Measurements from ENCODE around the gene F10.
"Not testable (repeated sequence)": the region's sequence is repeated elsewhere in the genome, so short reads cannot be mapped to it uniquely, and the experiment has no call there.

Gene F10

DNA sequence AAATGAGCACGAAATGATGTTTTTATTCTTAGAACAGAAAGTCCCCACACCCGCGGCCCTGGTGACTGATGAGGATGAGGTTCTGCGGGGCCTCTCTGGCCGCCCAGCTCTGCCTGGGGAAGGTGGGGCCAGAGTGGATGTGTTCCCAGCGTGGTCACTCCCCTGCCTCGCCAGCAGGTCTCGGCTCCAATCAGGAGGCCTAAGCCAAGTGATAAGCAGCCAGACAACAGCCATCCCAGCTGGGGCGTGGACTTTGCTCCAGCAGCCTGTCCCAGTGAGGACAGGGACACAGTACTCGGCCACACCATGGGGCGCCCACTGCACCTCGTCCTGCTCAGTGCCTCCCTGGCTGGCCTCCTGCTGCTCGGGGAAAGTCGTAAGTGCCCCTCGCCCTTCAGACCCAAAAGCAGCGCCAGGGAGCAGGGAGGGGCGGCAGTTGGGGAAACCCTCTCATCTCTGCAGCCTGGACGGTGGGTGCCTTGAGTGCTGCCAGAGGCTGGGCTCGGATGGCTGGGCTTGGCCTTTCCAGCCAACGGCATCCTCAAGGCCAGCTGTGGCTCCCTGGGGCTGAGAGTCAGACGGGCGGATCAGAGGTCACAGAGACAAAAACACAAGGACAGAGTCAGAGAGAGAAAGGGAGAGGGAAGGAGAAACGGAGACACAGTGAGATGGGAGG is at the start of gene F10:
F10 (plus strand) TSS at position 250 of the 676 bp plus-strand sequence; CDS start at position 307, 57 bp downstream.
- DNase-seq (ENCODE audit: low read depth, low spot score) = peak; percentile 26

DNA sequence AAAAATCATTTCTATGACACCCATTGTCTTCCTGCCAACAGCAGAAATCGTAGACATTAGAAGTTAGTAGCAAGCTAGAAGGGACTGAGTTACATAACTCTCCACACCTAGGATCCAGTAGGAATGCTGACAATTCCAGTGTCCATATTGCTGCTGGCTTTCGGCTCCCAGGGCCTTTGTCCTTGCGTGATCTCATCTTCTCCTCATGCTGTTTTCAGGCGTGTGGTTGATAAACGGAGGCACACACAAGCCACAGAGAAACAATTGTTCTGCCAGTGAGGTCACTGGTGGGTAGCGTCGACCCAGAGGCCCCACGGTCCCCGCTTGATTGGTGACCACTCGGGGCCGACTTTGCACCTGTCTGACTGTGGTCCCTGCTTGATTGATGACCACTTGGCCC is 48.7 kb upstream of the F10 start:
- DNase-seq (ENCODE audit: low read depth, low spot score) = no peak

DNA sequence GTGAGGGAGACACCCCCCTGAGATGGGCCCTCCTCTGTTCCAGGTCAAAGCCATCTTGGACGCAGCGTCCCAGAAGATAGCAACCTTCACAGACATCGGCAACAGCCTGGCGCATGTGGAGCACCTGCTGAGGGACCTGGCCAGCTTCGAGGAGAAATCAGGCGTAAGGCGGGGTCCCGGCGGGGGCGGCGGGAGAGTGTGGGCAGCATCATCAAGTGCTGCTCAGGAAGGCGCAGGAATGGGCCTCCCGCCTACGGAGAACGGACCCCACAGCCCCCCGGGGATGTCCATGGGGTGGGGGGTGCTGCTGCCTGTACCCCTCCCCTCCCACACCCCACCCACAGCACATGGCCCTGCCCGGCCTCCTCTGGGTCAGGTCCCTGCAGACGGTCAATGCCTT is 48.2 kb upstream of the F10 start:
- DNase-seq (ENCODE audit: low read depth, low spot score) = no peak

DNA sequence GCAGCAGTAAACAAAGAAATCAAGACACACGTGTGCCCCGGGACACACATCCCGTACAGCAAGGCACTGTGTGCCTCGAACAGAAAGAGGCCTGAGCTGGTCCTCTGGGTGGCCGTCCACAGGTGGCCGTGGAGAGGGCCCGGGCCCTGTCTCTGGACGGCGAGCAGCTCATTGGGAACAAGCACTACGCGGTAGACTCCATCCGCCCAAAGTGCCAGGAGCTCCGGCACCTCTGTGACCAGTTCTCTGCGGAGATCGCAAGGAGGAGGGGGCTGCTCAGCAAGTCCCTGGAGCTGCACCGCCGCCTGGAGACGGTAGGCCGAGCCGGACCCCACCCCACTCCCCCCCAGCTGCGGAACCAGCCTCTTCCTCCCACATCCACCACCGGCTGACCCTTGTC is 47.7 kb upstream of the F10 start:
- DNase-seq (ENCODE audit: low read depth, low spot score) = no peak

DNA sequence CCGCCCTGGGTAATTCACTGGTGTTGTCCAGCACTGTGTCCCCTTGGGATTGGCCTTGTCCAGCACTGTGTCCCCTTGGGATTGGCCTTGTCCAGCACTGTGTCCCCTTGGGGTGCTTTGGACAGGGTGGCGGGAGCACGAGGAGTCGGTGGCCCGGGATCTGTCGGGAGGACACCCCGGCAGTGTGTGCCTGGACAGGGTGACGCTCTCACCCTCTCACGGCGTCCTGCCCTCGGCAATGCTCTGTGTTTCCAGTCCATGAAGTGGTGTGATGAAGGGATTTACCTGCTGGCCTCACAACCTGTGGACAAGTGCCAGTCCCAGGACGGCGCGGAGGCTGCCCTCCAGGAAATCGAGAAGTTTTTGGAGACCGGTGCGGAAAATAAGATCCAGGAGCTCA is 46.9 kb upstream of the F10 start:
- no peak for DNase-seq (ENCODE audit: low read depth, low spot score)

DNA sequence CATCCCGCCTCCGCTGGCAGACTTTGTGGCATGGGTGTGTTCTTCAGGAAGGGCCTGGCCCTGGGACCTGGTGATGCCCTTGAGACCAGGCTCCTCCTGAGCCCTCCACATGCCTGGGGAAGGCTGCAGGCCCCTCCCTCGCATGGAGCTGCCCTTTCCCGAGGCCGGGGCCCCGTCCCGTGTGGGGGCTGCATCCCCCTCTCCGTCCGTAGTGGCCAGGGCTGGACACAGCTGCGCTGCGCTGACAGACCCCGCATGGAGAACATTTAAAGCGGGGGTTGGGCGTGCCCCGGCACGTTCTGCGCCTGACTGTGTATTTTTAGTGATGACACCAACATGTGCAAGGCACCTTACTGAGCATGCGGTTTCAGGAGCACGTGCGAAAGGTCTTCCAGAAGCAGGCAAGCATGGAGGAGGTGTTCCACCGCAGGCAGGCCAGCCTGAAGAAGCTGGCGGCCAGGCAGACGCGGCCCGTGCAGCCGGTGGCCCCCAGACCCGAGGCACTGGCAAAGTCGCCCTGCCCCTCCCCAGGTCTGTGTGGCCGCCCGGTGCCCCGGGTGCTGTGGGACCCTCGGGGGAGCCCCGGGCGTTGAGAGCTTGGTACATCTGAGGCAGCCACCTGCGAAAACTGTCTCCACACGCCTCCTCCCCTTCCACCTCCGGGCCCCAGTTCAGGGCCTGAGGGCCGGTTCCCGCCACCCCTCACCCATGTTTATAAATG is 45.8 kb upstream of the F10 start:
- DNase-seq (ENCODE audit: low read depth, low spot score) = no peak

DNA sequence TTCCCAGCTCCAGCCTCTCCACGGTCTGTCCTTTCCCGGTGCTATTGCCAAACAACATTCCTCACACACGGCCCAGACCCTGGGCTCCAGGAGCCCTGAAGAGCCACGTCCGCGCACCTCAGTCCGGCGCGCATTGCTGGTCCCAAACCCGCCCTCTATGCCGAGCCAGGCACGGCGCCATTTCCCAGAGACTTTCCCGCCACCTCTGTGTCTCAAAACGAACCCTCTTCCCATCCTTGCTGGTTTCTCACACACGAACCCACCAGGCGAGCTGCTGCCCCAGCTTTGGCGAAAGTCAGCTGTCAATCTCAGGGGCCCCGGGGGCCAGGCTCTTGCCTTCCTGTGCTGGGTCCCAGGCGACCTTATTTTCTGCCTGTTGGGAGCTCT is 45.0 kb upstream of the F10 start:
- DNase-seq (ENCODE audit: low read depth, low spot score) = no peak

DNA sequence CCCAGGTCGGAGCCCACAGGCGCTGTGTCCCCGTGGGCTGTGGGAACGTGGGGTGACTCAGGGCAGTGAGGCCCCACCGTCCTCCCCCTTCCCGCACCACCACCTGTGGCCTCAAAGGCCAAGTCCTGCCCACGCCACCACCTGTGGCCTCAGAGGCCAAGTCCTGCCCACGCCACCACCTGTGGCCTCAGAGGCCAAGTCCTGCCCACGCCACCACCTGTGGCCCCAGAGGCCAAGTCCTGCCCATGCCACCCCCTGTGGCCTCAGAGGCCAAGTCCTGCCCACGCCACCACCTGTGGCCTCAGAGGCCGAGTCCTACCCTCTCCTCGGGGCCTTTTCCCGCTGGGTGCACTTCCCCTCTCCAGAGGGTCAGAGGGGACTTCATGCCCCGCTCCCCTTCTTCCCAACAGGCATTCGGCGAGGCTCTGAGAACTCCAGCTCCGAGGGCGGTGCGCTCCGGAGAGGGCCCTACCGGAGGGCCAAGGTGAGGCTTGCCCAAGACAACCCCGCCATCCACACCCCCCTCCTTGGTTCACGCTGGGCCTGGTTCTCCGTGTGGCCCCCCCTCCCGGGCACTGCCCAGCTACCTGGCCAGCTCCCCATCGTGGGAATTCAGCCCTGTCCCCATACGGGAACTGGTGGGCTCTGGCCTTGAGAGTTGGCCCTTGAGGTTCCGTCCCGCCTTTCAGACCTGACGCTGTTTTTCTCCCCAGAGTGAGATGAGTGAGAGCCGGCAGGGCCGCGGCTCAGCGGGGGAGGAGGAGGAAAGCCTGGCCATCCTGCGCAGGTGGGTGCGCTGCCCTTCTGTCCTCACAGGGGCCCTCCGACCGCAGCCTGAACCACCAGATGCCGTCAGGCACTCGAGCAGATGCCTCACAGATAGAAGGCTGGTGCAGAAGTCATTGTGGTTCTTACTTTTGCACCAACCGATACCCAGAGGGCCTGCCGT is 44.4 kb upstream of the F10 start:
- no peak for DNase-seq (ENCODE audit: low read depth, low spot score)

DNA sequence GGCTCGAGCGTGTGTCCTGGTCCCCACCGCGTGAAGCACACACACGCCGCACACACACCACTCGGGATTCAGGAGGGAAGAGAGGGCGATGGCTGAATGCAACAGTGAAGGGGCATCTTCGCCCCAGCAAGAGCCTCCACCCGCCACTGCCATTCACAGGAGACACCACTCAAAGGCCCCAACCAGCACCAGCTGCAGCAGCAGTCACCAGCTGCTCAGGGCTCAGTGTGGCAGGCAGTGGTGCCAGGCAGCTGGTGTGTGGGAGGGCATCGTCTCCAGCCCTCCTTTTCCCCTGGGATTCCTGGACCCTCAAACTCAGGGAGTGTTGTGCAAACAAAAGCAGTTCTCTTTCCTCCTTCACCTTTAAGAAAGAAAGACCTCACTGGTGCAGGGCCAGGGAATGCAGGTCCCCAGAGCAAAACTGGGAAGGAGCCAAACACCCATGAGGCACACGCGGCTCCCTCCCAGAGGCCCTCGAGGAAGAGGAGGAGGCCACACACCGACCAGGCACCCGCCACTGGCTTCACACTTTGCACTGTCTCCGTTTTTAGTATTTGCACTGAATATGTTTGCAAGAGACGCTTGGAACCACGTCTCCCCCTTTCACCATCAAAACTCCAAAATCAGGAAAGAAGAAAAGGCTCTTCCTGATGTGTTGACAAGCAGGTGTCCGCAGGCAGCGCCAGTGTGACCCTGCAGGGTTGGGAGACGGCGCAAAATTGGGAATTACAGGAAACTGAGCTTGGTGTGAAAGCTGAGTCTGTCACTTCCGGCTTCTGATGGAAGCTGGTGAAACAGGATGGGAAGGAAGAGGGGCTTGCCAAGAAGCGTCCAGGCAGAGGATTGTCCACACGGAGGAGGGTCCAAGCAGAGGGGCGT is 43.5 kb upstream of the F10 start:
- DNase-seq (ENCODE audit: low read depth, low spot score) = no peak

DNA sequence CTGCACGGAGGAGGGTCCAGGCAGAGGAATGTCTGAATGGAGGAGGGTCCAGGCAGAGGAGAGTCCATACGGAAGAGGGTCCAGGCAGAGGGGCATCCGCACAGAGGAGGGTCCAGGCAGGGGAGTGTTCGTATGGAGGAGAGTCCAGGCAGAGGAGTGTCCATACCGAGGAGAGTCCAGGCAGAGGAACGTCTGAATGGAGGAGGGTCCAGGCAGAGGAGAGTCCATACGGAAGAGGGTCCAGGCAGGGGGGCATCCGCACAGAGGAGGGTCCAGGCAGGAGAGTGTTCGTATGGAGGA is 42.9 kb upstream of the F10 start:
- DNase-seq (ENCODE audit: low read depth, low spot score) = not testable (repeated sequence)

DNA sequence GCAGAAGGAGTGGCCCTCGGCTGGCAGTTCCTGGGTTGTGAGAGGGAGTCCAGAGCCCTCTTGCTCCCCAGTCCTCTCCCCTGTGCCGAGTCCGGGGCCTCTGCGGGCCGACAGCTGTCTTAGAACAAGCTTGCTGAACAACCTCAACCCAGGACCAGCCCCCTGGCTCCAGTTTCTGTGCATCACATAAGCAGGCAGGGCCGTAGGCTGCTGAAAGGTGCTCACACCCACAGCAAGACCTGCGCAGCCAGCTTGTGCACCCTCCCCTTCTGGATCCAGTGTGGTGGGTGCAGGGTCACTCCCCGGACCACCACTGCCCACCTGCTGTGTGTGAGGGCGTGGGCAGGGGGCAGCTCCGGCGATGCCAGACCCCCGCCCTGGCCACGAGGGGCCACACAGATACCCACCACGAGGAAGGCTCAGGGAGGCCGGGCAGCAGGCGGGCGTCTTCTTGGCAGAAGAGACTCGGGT is 42.2 kb upstream of the F10 start:
- DNase-seq (ENCODE audit: low read depth, low spot score) = no peak

DNA sequence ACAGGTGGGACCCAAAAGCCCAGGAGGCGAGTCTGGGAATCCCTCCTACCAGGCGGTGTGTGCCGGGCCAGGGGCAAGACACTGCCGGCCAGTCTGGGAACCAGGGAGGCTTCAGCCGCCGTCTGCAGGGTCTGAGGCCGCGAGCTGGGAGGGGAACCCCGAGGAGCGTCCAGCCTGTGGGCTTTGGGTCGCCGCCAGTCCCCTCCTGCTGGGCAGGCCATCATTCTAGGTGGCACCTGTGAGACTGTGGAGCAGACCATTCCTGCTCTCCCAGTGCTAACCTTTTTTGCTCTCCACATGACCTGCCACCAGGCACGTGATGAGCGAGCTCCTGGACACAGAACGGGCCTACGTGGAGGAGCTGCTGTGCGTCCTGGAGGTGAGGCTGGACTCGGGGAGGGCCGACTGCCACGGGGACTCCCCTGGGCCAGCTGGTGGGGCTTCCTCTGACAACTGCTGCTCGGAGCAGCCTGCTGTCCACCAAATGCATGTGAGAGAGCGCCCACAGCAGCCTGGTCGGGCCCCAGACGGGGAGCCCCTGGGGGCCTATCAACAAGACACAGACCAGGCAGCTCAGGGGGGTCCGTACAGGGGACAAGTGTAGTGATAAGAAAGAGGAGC is 41.6 kb upstream of the F10 start:
- DNase-seq (ENCODE audit: low read depth, low spot score) = no peak

DNA sequence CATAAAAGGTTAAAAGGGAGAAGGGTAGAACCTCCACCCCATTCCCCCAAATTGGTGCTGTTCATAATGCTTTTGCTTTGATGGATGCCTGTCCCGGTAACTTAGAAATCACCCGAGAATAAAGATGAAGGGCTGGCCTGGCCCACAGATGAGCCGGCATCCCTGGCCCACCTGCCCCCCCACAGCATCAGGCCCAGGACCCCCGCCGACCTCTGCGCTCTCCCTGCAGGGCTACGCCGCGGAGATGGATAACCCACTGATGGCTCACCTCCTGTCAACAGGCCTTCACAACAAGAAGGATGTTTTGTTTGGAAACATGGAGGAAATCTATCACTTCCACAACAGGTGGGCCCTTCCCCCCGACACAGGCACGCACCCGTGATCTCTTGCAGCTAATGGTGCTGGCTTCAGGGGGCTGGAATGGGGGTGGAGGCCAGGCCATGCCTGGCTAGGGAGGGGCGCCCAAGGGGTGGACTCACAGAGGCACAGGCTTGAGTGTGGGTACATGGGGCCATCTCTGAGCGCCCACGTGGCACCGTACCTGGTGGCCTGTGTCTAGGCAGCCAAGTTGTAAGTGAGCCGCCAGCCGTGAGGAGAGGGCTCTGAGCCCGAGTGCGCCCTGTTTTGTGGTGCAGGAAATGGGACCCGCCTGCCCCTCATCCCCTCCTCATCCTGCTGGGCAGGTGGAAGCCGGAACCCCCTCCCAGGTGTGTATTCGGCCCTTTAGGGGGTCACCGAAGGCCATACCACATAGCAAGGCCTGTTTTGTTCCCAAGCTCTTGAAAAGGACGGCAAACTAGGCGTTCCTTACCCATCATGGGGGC is 40.2 kb upstream of the F10 start:
- DNase-seq (ENCODE audit: low read depth, low spot score) = no peak

DNA sequence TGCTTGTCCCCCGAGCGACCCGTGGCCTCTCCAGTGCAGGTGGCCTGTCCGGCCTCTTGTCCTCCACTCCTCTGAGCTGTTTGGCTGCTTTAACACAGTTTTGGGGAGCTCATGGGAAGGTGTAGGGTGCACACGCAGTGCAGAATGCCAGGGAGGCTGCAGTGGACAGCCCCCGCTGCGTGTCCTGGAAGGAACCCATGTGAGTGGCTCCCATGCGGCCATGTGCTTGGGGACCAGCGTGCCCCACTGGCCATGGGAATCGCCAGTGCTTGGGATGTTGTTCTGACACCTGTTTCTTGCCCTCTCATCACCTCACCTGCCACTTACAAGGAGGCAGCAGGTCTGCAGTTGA is 39.6 kb upstream of the F10 start:
- DNase-seq (ENCODE audit: low read depth, low spot score) = no peak

DNA sequence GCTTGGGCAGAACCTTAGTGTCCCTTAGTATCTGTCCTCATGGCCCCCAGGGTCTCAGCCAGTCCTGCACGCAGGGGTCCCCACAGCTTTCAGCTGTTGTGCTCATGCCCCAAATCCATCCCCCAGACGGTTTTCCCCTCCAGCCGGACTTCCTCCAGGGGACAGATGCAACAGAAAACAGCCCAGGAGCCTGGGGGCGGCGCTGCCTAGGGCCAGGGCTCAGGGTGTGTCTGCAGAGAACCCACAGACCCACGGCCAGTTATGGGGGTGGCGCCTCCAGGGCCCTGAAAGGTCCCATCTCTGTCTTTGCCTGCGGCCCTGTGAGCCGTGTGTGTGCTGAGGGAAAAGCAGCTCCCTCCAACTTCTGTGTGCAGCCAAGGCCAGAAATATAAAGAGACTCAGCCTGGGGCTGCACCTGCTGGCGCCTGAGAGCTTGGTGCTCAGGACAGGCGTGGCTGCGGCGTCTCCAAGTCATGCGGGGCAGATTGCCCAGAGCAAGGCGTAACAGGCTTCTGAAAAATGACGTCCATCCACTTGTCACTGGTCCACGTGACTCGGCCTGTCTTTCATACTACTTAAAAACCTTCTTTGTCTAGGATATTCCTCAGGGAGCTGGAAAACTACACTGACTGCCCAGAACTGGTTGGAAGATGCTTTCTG is 39.1 kb upstream of the F10 start:
- DNase-seq (ENCODE audit: low read depth, low spot score) = peak; percentile 48

DNA sequence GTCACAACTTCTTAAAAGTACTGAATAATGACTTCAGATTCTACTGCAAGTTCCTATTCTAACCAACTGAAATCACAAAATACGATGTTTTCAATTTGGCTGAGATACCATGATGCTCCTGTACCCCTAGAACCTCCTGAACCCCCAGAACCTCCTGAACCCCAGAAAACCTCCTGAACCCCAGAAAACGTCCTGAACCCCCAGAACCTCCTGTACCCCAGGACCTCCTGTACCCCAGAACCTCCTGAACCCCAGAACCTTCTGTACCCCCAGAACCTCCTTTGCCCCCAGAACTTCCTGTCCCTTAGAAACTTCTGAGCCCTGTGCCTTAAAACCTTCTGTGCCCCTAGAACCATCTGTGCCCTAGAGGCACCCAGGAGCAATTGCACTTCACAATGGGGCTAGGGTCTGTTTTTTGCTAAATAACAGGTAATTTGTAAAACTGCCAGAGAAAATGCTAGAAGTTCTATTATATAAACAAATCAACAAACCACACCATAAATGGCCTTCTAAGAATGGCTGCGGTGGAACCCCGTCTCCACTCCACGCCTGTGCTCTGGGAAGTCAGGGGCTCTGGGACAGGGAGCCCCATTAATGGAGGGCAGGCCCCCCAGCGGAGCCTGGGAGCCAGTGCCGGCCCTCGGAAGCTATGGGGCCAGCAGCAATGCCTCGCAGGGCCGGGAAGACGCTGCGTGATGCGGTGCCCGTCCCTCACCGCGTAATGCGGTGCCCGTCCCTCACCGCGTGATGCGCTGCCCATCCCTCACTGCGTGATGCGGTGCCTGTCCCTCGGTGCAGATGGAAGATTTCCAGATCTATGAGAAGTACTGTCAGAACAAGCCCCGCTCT is 38.3 kb upstream of the F10 start:
- DNase-seq (ENCODE audit: low read depth, low spot score) = no peak

DNA sequence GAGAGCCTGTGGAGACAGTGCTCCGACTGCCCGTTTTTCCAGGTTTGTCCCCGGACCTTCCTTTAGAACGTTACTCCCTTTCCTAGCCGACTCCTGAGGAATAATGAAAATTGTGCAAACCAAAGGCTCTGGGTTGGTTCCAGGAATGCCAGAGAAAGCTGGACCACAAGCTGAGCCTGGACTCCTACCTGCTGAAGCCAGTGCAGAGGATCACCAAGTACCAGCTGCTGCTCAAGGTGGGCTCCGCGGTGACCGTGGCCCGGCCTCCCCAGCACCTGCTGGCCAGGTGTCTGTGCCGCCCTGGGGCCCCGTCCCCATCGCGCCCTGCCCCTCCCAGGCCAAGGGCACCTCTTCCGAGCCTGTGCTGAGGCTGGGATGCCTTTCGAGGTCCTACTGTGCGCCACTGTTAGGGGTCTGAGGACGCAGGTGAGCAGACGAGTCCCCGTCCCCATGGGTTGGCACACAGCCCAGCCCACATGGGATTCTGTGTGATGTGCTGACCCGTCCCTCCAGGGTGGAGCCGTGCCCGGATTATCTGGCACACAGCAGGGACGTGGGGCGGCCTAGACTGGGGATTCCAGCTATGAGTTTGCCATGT is 37.6 kb upstream of the F10 start:
- DNase-seq (ENCODE audit: low read depth, low spot score) = no peak

DNA sequence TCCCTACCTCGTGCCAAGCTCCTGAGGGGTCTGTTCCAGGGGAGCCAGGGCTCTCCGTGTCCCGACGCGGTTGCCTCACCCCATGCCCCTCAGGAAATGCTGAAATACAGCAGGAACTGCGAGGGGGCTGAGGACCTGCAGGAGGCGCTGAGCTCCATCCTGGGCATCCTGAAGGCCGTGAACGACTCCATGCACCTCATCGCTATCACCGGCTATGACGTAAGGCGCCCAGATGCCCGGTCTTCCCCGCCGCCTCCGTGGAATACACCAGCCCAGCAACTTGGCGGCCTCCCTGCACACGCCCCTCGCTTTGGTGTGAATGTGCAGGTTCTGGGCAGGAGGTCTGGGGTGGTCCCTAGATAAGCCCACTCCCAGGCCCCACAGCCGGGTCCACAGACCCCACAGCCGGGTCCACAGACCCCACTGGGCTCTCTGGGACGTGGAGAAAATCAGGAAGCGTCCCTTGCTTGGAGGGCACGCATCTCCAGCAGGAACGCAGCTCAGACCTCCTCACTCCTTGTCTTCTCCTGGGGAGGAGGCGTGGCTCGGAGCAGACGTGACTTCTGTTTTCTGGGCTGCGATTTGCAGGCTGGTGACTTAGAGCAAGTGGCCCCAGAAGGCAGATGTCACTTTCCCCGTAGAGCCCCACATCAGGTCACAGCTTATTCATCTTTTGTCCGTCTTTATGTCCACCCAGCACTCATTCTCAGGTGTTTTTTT is 36.4 kb upstream of the F10 start:
- no peak for DNase-seq (ENCODE audit: low read depth, low spot score)

Measured in astrocyte of the hippocampus (primary cell).